Measurements from ENCODE around the gene TEX2. TPM values are rescaled to one million over a fixed set of nuclear protein-coding genes. Genes with fewer than 3 reads are reported as not detected.

TEX2 gene
- total RNA-seq, 2 experiments from 2014 or later: 14.3 to 16.8 TPM

DNA sequence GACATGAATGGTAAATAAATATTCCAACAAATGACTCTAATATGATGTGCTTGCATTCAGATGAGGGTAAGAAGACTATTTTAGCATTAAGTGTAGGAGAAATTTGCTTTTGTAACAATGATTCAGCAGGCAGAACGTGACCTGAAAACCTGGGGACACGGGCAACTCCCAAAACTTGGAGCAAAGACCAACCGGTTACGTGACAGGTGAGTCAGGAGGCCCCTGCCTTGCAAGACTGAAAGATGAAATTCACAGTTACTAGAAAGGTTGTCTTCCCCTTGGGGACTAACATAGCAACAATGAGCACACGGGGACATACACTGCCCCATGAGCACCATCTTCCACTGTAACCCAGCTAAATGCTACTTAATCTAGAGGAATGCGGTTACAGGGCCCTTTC, 99.6 kb downstream of the TEX2 start:
- H3K27me3 Mint-ChIP-seq: no peaks in the 10 kb centered on the region
- ChIA-PET POLR2A (no interaction called here), CTCF (interaction anchor here (1.5 kb wide), 1 partner anchor 10 kb away, joined by 7 read pairs; no protein-coding TSS in a partner anchor)
- H3K9me3 Mint-ChIP-seq: no peaks in the 10 kb centered on the region
- no peak for DNase-seq
- peaks cover 7% of the 10 kb centered on the region for H3K36me3 Mint-ChIP-seq (ENCODE audit: low read depth)
- no peak overlapping the region for H3K27ac Mint-ChIP-seq
- no peaks in the 10 kb centered on the region for H3K4me1 Mint-ChIP-seq
- no peak overlapping the region for H3K4me3 Mint-ChIP-seq

DNA sequence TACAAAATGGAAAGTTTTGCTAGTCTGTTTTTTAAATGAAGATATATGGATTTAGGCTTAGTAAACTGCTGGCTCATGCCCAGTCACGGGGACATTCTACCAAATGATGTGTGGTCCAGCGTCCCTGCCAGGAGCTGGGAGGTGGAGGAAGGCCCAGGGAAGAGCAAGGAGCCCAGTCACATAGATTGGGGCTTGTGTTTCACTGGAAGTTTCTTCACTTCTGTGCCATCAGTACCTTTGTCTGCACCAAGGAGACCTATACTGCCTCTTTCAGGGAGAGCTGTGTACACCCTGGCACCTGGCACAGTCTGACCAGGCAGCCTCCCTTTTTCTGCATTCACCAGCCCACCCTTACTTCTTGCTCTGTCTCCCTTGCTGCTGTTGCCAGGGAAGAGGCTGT, 100.5 kb downstream of the TEX2 start:
- Mint-ChIP-seq H3K4me1 (no peaks in the 10 kb centered on the region), H3K27ac (no peak overlapping the region), H3K36me3 (ENCODE audit: low read depth) (peaks cover 7% of the 10 kb centered on the region), H3K4me3 (no peak overlapping the region), H3K27me3 (no peaks in the 10 kb centered on the region), H3K9me3 (no peaks in the 10 kb centered on the region)
- DNase-seq: no peak
- ChIA-PET POLR2A (no interaction called here), CTCF (interaction anchor here (0.8 to 1.5 kb wide), 2 partner anchors 9 to 231 kb away, joined by 3 to 7 read pairs; no protein-coding TSS in a partner anchor)

DNA sequence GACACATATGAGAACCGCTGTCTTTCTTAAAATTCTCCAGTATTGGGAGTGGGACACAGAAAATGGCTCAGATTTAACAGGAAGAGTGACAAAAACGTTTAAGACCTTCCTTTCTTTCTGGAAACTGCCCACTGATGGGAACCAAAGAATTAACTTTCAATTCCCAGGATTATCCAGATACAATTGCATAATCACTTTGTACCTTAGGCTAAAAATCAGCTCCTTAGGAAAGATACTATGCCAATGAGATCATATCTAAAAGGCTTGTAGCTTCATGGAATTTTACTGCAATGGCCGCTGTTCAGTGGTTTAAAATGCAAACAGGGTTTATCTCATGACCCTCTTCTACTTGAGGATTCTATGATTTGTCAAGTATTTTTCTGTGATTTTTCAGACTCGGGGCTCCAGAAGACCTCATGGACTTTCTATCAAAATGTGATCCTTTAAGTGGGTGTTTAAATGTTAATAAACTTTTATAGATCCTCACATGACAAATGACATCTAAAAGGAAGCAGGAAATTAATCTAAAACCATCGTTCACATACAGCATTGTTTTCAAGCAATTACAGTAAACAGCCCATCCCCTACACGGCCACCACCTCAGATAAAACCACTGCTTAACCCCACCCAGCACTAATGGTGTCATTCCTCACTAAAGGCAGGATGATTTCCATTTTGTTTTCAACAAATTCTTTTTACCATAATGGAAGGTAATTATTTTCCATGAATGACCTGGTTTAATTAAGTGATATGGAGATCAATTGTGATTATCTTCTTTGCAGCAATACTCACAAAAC, 101.5 kb downstream of the TEX2 start:
- DNase-seq: no peak
- POLR2A ChIA-PET: no interaction called here
- H3K4me1 Mint-ChIP-seq: no peaks in the 10 kb centered on the region
- peaks cover 2% of the 10 kb centered on the region for H3K36me3 Mint-ChIP-seq (ENCODE audit: low read depth)
- no peaks in the 10 kb centered on the region for H3K9me3 Mint-ChIP-seq
- no peak overlapping the region for H3K27ac Mint-ChIP-seq
- H3K27me3 Mint-ChIP-seq: no peaks in the 10 kb centered on the region
- no peak overlapping the region for H3K4me3 Mint-ChIP-seq
- CTCF ChIA-PET: interaction anchor here (1.3 kb wide), 1 partner anchor 41 kb away, joined by 3 read pairs; no protein-coding TSS in a partner anchor

DNA sequence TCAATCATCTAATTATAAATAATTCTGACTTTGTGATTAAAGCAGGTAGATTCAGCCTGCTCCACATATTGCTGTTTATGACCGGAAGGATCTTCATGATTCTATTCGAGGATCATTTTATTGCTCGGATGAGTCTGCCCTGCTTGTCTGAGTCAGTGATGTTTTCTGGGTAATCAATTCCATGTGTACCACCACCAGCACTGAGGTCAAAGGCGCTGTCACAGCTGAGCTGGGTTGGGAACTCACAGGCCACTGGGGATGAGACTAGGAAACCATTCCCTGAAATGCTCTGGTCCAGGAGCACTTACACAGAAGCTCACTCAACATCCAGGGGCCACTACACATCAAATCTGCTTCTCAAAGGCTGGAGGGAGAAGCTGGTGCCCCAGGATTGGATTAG, 102.7 kb downstream of the TEX2 start:
- Mint-ChIP-seq H3K27me3 (no peaks in the 10 kb centered on the region), H3K4me1 (no peaks in the 10 kb centered on the region), H3K4me3 (no peak overlapping the region), H3K36me3 (ENCODE audit: low read depth) (peaks cover under 1% of the 10 kb centered on the region), H3K27ac (no peak overlapping the region), H3K9me3 (no peaks in the 10 kb centered on the region)
- no peak for DNase-seq
- POLR2A ChIA-PET: no interaction called here
- CTCF ChIA-PET: interaction anchor here (1.3 kb wide), 1 partner anchor 42 kb away, joined by 3 read pairs; no protein-coding TSS in a partner anchor

DNA sequence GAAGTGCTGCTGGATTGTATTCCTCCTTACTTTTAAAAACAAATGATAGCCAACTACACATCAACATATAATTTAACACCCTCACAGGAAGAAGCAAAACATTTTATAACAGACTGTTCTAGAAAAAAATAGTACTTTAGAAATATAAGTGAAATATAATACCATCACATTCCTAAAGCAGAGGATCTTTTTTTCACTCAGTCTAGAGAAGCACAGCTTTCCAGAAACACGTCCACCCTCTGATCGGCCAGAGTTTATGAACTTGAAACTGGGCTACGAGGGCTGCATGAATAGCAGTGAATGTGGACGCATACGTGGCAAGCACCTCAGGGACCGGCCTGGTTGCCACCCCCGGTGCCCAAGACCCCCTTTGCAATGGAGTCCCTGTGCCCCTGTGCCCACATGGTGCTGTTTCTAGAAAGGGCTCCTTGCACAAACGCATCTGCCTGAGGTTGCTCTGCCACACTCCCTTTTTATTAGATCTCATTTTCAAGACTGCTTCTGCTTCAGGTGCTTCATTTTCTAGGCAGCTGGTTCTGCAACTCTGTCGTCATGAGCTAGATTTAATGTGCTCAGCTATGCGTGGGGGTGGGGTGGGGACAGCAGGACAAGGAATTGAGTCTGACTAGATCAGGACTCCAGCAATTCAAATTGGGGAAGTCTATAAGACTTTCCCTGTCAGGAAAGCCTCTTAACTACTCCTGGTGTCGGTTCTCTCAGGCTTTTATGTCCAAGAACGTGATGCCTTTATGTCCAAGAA, 104.0 kb downstream of the TEX2 start:
- Mint-ChIP-seq H3K27me3 (no peaks in the 10 kb centered on the region), H3K36me3 (ENCODE audit: low read depth) (peaks cover 1% of the 10 kb centered on the region), H3K27ac (no peak overlapping the region), H3K4me3 (no peak overlapping the region), H3K9me3 (no peaks in the 10 kb centered on the region), H3K4me1 (no peaks in the 10 kb centered on the region)
- DNase-seq: no peak
- ChIA-PET POLR2A (no interaction called here), CTCF (interaction anchor here (0.6 kb wide), 1 partner anchor 572 kb away, joined by 4 read pairs; no protein-coding TSS in a partner anchor)

DNA sequence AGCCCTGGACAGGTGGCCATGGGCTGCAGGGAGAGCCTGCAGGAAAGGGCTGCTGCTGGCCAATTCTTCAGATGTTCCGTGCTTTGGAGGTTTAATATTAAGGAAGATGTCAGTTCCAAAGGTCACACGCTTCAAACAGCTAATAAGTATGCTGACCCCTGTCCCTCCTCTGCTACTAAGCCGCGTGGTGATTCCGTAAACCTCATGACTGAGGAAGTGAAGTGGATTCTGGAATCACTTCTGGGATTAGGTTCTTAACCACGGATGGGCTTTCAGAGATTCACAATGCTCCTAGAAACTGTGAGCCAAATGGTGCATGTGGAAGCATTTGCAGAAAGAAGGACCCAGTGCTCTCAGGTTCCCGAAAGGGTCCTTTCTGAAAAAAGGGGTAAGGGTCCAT, 104.7 kb downstream of the TEX2 start:
- no peaks in the 10 kb centered on the region for H3K9me3 Mint-ChIP-seq
- H3K27ac Mint-ChIP-seq: no peak overlapping the region
- POLR2A ChIA-PET: no interaction called here
- no peak for DNase-seq
- no peak overlapping the region for H3K4me3 Mint-ChIP-seq
- H3K36me3 Mint-ChIP-seq (ENCODE audit: low read depth): peaks cover 3% of the 10 kb centered on the region
- H3K4me1 Mint-ChIP-seq: no peaks in the 10 kb centered on the region
- H3K27me3 Mint-ChIP-seq: no peaks in the 10 kb centered on the region
- CTCF ChIA-PET: no interaction called here

DNA sequence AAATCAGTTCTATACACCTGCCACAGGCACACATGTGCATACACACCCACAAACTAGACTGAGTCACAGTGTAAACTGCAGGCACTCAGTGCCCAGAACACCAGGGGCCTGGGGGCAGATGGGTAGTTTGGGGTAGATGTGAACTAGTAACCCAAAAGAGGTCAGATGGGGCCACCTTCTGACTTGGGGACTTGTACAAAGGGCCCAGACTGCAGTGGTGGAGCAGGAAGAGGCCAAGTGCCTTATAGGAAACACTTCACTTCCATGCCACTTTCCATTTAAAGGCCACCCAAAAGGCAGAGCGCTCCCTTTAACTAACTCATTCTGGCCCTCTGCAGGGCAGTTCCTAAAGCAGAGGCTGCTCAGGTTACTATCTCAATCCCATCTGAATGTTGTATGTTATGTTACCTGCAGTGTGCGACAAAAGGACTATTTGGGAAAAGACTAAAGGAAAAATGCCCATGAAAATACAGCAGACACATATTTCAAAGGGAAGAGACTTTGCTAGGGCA, 105.3 kb downstream of the TEX2 start:
- no peak overlapping the region for H3K4me3 Mint-ChIP-seq
- no peaks in the 10 kb centered on the region for H3K27me3 Mint-ChIP-seq
- no peak overlapping the region for H3K27ac Mint-ChIP-seq
- no peak for DNase-seq
- H3K36me3 Mint-ChIP-seq (ENCODE audit: low read depth): peaks cover 9% of the 10 kb centered on the region
- CTCF ChIA-PET: interaction anchor here (1.2 kb wide), 1 partner anchor 108 kb away, joined by 6 read pairs; no protein-coding TSS in a partner anchor
- POLR2A ChIA-PET: no interaction called here
- no peaks in the 10 kb centered on the region for H3K9me3 Mint-ChIP-seq
- H3K4me1 Mint-ChIP-seq: no peaks in the 10 kb centered on the region

DNA sequence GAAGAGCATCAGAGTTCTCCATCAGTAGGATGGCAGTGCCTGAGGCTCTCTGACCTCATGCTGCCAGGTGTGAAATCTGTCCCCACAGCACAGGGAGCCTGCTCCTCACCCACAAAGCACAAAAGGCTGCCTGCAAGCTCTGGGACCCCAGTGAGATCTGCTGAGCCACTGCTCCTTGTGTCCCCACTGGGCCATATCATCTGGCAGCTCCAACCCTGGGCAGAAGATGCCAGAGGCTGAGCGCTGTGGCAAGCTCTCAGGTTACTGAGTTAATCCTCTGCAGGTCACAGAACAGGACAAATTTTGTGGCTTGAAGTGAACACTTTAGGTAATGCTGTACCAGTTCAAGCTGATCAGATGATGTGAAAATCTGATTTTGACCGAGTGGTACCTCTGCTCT, 106.4 kb downstream of the TEX2 start:
- Mint-ChIP-seq H3K27ac (no peak overlapping the region), H3K36me3 (ENCODE audit: low read depth) (peaks cover 12% of the 10 kb centered on the region), H3K4me1 (no peaks in the 10 kb centered on the region), H3K9me3 (no peaks in the 10 kb centered on the region), H3K4me3 (no peak overlapping the region), H3K27me3 (no peaks in the 10 kb centered on the region)
- ChIA-PET CTCF (interaction anchor here (1.2 kb wide), 1 partner anchor 109 kb away, joined by 6 read pairs; no protein-coding TSS in a partner anchor), POLR2A (no interaction called here)
- no peak for DNase-seq

DNA sequence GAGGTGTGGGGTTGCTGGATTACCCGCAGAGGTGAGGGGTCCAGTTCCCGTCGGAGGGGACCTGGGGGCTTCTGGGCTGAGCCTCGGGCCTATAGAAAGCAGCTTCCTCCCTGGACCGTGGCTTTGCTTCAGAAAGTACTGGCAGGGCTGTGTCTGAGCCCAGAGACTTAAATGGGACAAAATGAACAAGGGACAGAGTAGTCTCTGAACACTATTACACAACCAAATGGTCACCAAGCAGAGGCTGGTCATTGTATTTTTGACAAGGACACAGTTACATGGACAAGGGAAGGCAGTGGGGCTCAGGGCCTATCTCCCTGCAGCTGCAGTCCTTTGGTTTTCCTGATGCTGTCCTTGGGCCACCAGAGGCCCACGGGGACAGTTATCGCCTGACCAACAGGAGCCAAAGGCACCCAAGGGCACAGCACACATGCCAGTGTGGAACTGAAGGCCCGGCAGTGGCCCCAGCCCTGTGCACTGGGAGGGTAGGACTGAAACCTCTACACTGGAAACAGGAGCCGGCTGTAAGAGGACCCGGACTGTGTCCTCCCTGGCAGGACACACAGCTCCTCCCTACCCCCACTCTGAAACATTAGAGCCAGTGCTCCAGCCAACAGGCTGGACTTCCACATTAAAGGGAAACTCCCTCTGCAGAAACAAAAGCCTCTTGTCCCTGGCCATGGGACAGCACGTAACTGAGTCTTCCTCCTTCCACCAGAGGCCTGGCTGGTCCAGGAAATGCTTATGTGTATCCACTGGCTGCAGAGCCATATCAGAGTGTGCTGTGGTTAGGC, 107.1 kb downstream of the TEX2 start:
- Mint-ChIP-seq H3K27ac (no peak overlapping the region), H3K36me3 (ENCODE audit: low read depth) (peaks cover 17% of the 10 kb centered on the region), H3K9me3 (no peaks in the 10 kb centered on the region), H3K27me3 (no peaks in the 10 kb centered on the region), H3K4me1 (no peaks in the 10 kb centered on the region), H3K4me3 (no peak overlapping the region)
- CTCF ChIA-PET: no interaction called here
- DNase-seq: no peak
- POLR2A ChIA-PET: no interaction called here

DNA sequence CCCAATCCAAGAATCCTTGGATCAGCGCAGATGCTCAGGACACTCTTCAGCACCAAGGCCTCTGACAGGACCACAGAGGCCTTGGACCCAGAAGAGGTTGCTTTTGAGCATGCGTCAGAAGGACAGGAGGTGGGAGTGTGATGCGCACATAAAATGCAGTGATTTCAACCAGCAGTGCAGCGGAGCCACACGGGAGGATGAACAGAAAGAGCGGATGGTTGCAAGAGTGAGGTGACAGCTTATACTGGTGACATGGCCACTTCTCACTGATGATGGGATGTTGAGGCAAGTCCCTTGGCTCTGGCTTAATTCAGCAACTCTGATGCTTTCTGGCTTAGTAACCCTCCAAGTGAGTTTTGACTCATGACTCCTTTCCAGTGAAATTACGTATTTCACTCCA, 107.9 kb downstream of the TEX2 start:
- Mint-ChIP-seq H3K4me3 (no peak overlapping the region), H3K27me3 (no peaks in the 10 kb centered on the region), H3K27ac (no peak overlapping the region), H3K4me1 (no peaks in the 10 kb centered on the region), H3K36me3 (ENCODE audit: low read depth) (peaks cover 17% of the 10 kb centered on the region), H3K9me3 (no peaks in the 10 kb centered on the region)
- POLR2A ChIA-PET: no interaction called here
- CTCF ChIA-PET: interaction anchor here (0.6 kb wide), 1 partner anchor 143 kb away, joined by 3 read pairs; no protein-coding TSS in a partner anchor
- no peak for DNase-seq

DNA sequence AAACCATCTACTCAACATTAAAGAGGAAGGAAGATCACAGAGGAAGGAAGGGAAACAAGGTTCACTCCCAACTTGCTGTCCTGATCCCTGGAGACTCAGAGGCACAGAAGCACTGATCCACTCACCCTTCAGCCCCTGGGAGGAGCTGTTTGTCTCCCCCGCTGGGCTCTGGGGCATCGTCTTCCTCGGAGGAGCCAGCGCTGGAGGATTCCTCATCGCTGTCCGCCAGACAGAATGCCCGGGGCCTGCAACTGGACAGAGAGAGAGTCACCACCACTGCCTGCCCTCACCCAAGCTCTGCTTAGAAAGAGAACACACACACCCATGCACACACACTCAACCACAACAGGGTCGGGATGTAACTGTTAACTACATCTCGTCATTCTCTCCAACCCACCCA, 108.3 kb downstream of the TEX2 start:
- Mint-ChIP-seq H3K27me3 (no peaks in the 10 kb centered on the region), H3K9me3 (no peaks in the 10 kb centered on the region), H3K36me3 (ENCODE audit: low read depth) (peaks cover 17% of the 10 kb centered on the region), H3K4me3 (no peak overlapping the region), H3K27ac (peak overlapping the region; percentile 65), H3K4me1 (no peaks in the 10 kb centered on the region)
- CTCF ChIA-PET: interaction anchor here (0.6 to 1.4 kb wide), 3 partner anchors 8 to 144 kb away, joined by 3 to 7 read pairs (median 3); no protein-coding TSS in a partner anchor
- POLR2A ChIA-PET: no interaction called here
- no peak for DNase-seq

DNA sequence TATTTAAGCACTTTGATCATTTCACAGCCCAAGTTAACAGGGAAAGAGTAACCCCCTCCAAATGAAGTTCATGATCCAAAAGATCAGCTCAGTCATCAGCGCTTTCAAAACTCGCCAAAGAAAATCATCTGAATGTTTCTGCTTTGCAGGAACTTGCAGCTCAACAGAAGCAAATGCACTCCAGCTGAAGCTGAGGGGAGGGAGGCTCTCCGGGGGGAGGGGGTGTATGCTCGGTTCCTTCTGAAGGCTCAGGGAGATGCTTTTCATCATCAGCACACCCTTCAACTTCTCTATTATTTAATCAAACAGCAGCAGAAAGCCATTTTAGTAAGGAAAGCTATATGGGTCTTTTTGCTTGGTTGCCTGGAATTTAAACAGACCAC, 108.8 kb downstream of the TEX2 start:
- Mint-ChIP-seq H3K9me3 (no peaks in the 10 kb centered on the region), H3K36me3 (ENCODE audit: low read depth) (peaks cover 17% of the 10 kb centered on the region), H3K4me1 (no peaks in the 10 kb centered on the region), H3K27ac (no peak overlapping the region), H3K4me3 (no peak overlapping the region), H3K27me3 (no peaks in the 10 kb centered on the region)
- ChIA-PET CTCF (interaction anchor here (1.1 to 1.4 kb wide), 3 partner anchors 9 to 128 kb away, joined by 3 to 7 read pairs (median 3); no protein-coding TSS in a partner anchor), POLR2A (no interaction called here)
- DNase-seq: no peak

All from activated CD4-positive, alpha-beta T cell treated with anti-CD3 and anti-CD28 coated beads, Interleukin-2, amount 10 ng/mL, durations not matched to agents 7 days and 5 days (primary cell).